Measurements from ENCODE around the gene TNNT2. TPM values are rescaled to one million over a fixed set of nuclear protein-coding genes. Genes with fewer than 3 reads are reported as not detected.

Gene TNNT2
- total RNA-seq, 1 donor from 2014 or later = 13.2 TPM

- no peaks in the 10 kb centered on the region for H3K27me3 ChIP-seq
- no peak for DNase-seq (ENCODE audit: low spot score)
- no peaks in the 10 kb centered on the region for H3K79me2 ChIP-seq (ENCODE audit: low read depth)
- TF ChIP-seq CTCF (IDR thresholded peaks at IDR 0.05) (no peak), EZH2phosphoT487 (IDR thresholded peaks at IDR 0.05) (no peak), EZH2 (IDR thresholded peaks at IDR 0.05) (no peak)
- H3K9ac ChIP-seq = no peak overlapping the region
- H3K4me3 ChIP-seq = no peak overlapping the region
- Mint-ChIP-seq H3K27me3 (ENCODE audit: insufficient read depth, low read depth) (peaks cover 8% of the 10 kb centered on the region), H3K4me1 (peaks cover 4% of the 10 kb centered on the region), H3K9me3 (peaks cover 2% of the 10 kb centered on the region), H3K4me3 (no peak overlapping the region), H3K27ac (peak overlapping the region; percentile 21), H3K36me3 (no peaks in the 10 kb centered on the region)
- no peaks in the 10 kb centered on the region for H3K4me1 ChIP-seq
- no peak overlapping the region for H3K4me2 ChIP-seq
- no peaks in the 10 kb centered on the region for H4K20me1 ChIP-seq (ENCODE audit: low read depth)
- H3K36me3 ChIP-seq = no peaks in the 10 kb centered on the region
- no peaks in the 10 kb centered on the region for H3K9me3 ChIP-seq (ENCODE audit: low read depth)
- no peaks in the 10 kb centered on the region for H3F3A ChIP-seq (ENCODE audit: low read depth)
- H2AFZ ChIP-seq (replicated peaks) = no peak overlapping the region
- H3K27ac ChIP-seq = no peak overlapping the region
Observed at GRCh38 chr1:201325678-201326060, 51.8 kb downstream of the TNNT2 start.

DNA sequence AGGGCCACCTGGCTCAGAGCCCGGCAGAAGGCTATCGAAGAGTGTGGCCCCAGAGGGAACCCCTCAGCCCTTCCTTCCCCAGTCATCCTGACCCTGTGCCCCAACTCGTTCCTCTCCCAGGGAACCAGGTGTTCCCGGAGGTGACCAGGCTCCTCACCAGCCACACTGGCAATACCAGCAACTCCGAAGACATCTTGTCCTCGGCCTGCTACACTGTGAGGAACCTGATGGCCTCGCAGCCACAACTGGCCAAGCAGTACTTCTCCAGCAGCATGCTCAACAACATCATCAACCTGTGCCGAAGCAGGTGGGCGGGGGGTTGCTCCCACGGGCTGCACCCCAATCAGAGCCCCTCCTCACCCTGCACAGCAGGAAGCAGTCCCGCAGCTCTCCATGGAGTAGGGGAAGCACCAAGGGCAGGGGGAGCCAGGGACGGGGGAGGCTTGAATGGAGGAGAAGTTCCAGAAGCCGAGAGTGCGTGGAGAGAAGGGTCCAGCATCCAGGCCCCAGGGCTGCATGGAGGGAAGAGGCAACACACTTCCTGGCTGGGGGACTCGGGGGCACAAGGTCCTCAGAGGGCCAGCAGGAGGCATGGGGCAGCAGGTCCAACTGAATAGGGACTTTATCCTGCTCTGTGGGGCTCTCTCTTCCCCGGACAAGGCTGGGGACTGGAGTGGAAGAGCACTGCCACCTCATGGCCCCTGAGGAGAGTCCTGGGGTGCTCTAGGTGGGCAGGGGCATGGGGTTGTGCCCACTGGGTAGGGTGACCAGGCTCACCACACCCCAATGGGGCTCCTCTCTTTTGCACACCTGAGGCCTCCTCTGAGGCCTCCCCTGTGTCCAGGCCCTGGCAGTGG, 52.4 kb downstream of the TNNT2 start:
- Mint-ChIP-seq H3K27me3 (ENCODE audit: insufficient read depth, low read depth) (peaks cover 7% of the 10 kb centered on the region), H3K4me3 (no peak overlapping the region), H3K9me3 (peaks cover 2% of the 10 kb centered on the region), H3K36me3 (no peaks in the 10 kb centered on the region), H3K4me1 (peaks cover 4% of the 10 kb centered on the region), H3K27ac (no peak overlapping the region)
- TF ChIP-seq CTCF (IDR thresholded peaks at IDR 0.05) (no peak), EZH2 (IDR thresholded peaks at IDR 0.05) (no peak), EZH2phosphoT487 (IDR thresholded peaks at IDR 0.05) (no peak)
- Histone ChIP-seq H3K36me3 (no peaks in the 10 kb centered on the region), H3K79me2 (ENCODE audit: low read depth) (no peaks in the 10 kb centered on the region), H3K27me3 (no peaks in the 10 kb centered on the region), H3K4me2 (no peak overlapping the region), H3F3A (ENCODE audit: low read depth) (no peaks in the 10 kb centered on the region), H3K9me3 (ENCODE audit: low read depth) (no peaks in the 10 kb centered on the region), H2AFZ (replicated peaks) (no peak overlapping the region), H3K27ac (no peak overlapping the region), H3K9ac (no peak overlapping the region), H4K20me1 (ENCODE audit: low read depth) (no peaks in the 10 kb centered on the region), H3K4me1 (no peaks in the 10 kb centered on the region), H3K4me3 (no peak overlapping the region)
- DNase-seq (ENCODE audit: low spot score) = no peak

- peaks cover 10% of the 10 kb centered on the region for H3K27me3 Mint-ChIP-seq (ENCODE audit: insufficient read depth, low read depth)
- TF ChIP-seq EZH2phosphoT487 (IDR thresholded peaks at IDR 0.05) = no peak
- no peak for TF ChIP-seq EZH2 (IDR thresholded peaks at IDR 0.05)
- TF ChIP-seq CTCF (IDR thresholded peaks at IDR 0.05) = no peak
- Histone ChIP-seq H3K27me3 (no peaks in the 10 kb centered on the region), H3F3A (ENCODE audit: low read depth) (no peaks in the 10 kb centered on the region), H3K36me3 (no peaks in the 10 kb centered on the region), H3K4me2 (no peak overlapping the region), H3K79me2 (ENCODE audit: low read depth) (no peaks in the 10 kb centered on the region), H3K27ac (no peak overlapping the region), H3K9ac (no peak overlapping the region), H4K20me1 (ENCODE audit: low read depth) (no peaks in the 10 kb centered on the region), H3K4me1 (no peaks in the 10 kb centered on the region), H3K4me3 (no peak overlapping the region), H2AFZ (replicated peaks) (no peak overlapping the region), H3K9me3 (ENCODE audit: low read depth) (no peaks in the 10 kb centered on the region)
- H3K36me3 Mint-ChIP-seq = no peaks in the 10 kb centered on the region
- no peak for DNase-seq (ENCODE audit: low spot score)
- H3K9me3 Mint-ChIP-seq = peaks cover 2% of the 10 kb centered on the region
- peaks cover 4% of the 10 kb centered on the region for H3K4me1 Mint-ChIP-seq
- H3K27ac Mint-ChIP-seq = no peak overlapping the region
- no peak overlapping the region for H3K4me3 Mint-ChIP-seq
Observed at GRCh38 chr1:201324306-201324705, 53.2 kb downstream of the TNNT2 start.

Measured in neural progenitor cell (in vitro differentiated cells).